Gastrocnemius medialis (tissue), 4 donors: ENCODE results near the gene DRAM1. TPM values are rescaled to one million over a fixed set of nuclear protein-coding genes. Genes with fewer than 3 reads are reported as not detected.

Source experiments
- ATAC-seq, 2 donors: fragments of 150-250 bp; one replicate each; pipeline ENCODE4 v1.9.1; 2016
- DNase-seq, 2 donors: peaks; one replicate each; pipeline ENCODE4 v3.0.0-alpha.2; 2019
- H3K27ac ChIP-seq, 4 donors: fragments of 200-600 bp; sonication (generic); 1 replicate in 1 of 4; 2 replicates in 3 of 4; pipeline ENCODE4 v1.5.1; 2016 to 2018; ENCODE audit warnings: mild to moderate bottlenecking in 2 of 4, moderate library complexity in 1 of 4
- H3K27me3 ChIP-seq, 3 donors: fragments of 200-600 bp; sonication (generic) in 2 of 3; 1 replicate in 1 of 3; 2 replicates in 2 of 3; pipeline versions ENCODE4 v1.5.1 to v1.6.0; 2016 to 2019; ENCODE audit warnings: mild to moderate bottlenecking in 1 of 3, moderate library complexity in 1 of 3
- H3K36me3 ChIP-seq, 2 donors: fragments of 200-600 bp; sonication (generic) in 1 of 2; one replicate each; pipeline ENCODE4 v1.5.1; 2017 to 2018
- H3K4me1 ChIP-seq, 2 donors: fragments of 200-600 bp; sonication (generic) in 1 of 2; one replicate each; pipeline ENCODE4 v1.5.1; 2016 to 2017; ENCODE audit warnings: mild to moderate bottlenecking in 2 of 2
- H3K4me3 ChIP-seq, 4 donors: fragments of 200-600 bp; sonication (generic) in 3 of 4; 1 replicate in 1 of 4; 2 replicates in 3 of 4; pipeline ENCODE4 v1.5.1; 2016 to 2019; ENCODE audit warnings: mild to moderate bottlenecking in 2 of 4
- H3K9me3 ChIP-seq, 3 donors: fragments of 200-600 bp; sonication (generic) in 2 of 3; 1 replicate in 1 of 3; 2 replicates in 2 of 3; pipeline ENCODE4 v1.5.1; 2016 to 2019
- CTCF ChIP-seq, 5 experiments: fragments of 450-650 bp in 3 of 5; fragments of 200-600 bp in 2 of 5; sonication (generic) in 2 of 5; IDR thresholded peaks in 4 of 5; conservative IDR thresholded peaks in 1 of 5; 1 replicate in 4 of 5; 2 replicates in 1 of 5; pipeline ENCODE4 v1.5.1; 2016 to 2019; ENCODE audit warnings: antibody characterized with exemption in 5 of 5, mild to moderate bottlenecking in 3 of 5, moderate library complexity in 3 of 5
- POLR2A ChIP-seq, 2 donors: fragments of 450-650 bp; IDR thresholded peaks; one replicate each; pipeline ENCODE4 v1.6.1; 2017; ENCODE audit warnings: antibody characterized with exemption in 2 of 2, mild to moderate bottlenecking in 2 of 2, moderate library complexity in 2 of 2
- in situ Hi-C, 4 donors: fragments of 200-750 bp; cut with MboI; loops; one replicate each; pipeline versions ENCODE4 v1.15.0 to v1.8.0; 2017; ENCODE audit warnings: low sequenced_read_pairs in 4 of 4
- intact Hi-C: fragments of 100-400 bp; cut with DNase I; formaldehyde crosslinking; loops from one replicate; pipeline ENCODE4 v1.15.1; 2023; ENCODE audit warnings: low total_unique reads
- total RNA-seq, 4 donors: library from RNA; depleted of rRNA; stranded (reverse); fragments of >200 nt; gene quantifications; one replicate each; pipeline versions ENCODE4 v1.1.0 to v1.2.3, GENCODE V29; 2016

Gene DRAM1
- total RNA-seq, 4 donors from 2014 or later, result 2.9 to 7.2 (median 4.1) TPM

GRCh38 chr12:101923045-101923718 lies 45.8 kb downstream of the DRAM1 start:
- in situ Hi-C loops, result no loop called here
- Histone ChIP-seq H3K27ac (no peak overlapping the region), H3K27me3 (no peaks in the 10 kb centered on the region), H3K4me3 (no peak overlapping the region), H3K9me3 (no peaks in the 10 kb centered on the region), H3K36me3 (no peaks in the 10 kb centered on the region), H3K4me1 (no peaks in the 10 kb centered on the region)
- ATAC-seq, result no peak
- intact Hi-C loops, result no loop called here
- TF ChIP-seq CTCF (IDR thresholded peaks at IDR 0.05 in 4 of 5, conservative IDR thresholded peaks at IDR 0.05 in 1 of 5) (no peak), POLR2A (IDR thresholded peaks at IDR 0.05) (no peak)
- no peak for DNase-seq

GRCh38 chr12:101924618-101925017 lies 47.2 kb downstream of the DRAM1 start:
- no peak for ATAC-seq
- in situ Hi-C loops, result loop anchor here (25.0 kb wide), 2 partner anchors 563 to 838 kb away; partner anchors contain the start of gene IGF1 (in 3 of the 4)
- Histone ChIP-seq H3K9me3 (no peaks in the 10 kb centered on the region), H3K27me3 (no peaks in the 10 kb centered on the region), H3K36me3 (no peaks in the 10 kb centered on the region), H3K4me3 (no peak overlapping the region), H3K4me1 (no peaks in the 10 kb centered on the region), H3K27ac (peak overlapping the region; percentile 39 to 66 (median 53))
- DNase-seq, result no peak
- intact Hi-C loops, result no loop called here
- TF ChIP-seq CTCF (IDR thresholded peaks at IDR 0.05 in 4 of 5, conservative IDR thresholded peaks at IDR 0.05 in 1 of 5) (no peak), POLR2A (IDR thresholded peaks at IDR 0.05) (no peak)

GRCh38 chr12:101925361-101925760 lies 48.0 kb downstream of the DRAM1 start:
- Histone ChIP-seq H3K27me3 (no peaks in the 10 kb centered on the region), H3K4me3 (no peak overlapping the region), H3K4me1 (no peaks in the 10 kb centered on the region), H3K9me3 (no peaks in the 10 kb centered on the region), H3K27ac (peak overlapping the region; percentile 39 to 66 (median 53)), H3K36me3 (no peaks in the 10 kb centered on the region)
- ATAC-seq (peak; percentile 80 to 91), DNase-seq (peak; percentile 43 to 77)
- intact Hi-C loops, result no loop called here
- in situ Hi-C loops, result loop anchor here (25.0 kb wide), 2 partner anchors 562 to 837 kb away; partner anchors contain the start of gene IGF1 (in 3 of the 4)
- TF ChIP-seq POLR2A (IDR thresholded peaks at IDR 0.05) (peak in 1 of 2 donors; percentile 9), CTCF (IDR thresholded peaks at IDR 0.05 in 4 of 5, conservative IDR thresholded peaks at IDR 0.05 in 1 of 5) (no peak)

GRCh38 chr12:101925935-101926334 lies 48.6 kb downstream of the DRAM1 start:
- H3K27ac ChIP-seq, result peak overlapping the region in 2 of 4 donors; percentile 23 to 33
- no peak for DNase-seq
- H3K36me3 ChIP-seq, result no peaks in the 10 kb centered on the region
- H3K4me3 ChIP-seq, result no peak overlapping the region
- no peak for ATAC-seq
- no peaks in the 10 kb centered on the region for H3K27me3 ChIP-seq
- in situ Hi-C loops, result loop anchor here (25.0 kb wide), 2 partner anchors 561 to 836 kb away; partner anchors contain the start of gene IGF1 (in 3 of the 4)
- intact Hi-C loops, result no loop called here
- no peaks in the 10 kb centered on the region for H3K4me1 ChIP-seq
- H3K9me3 ChIP-seq, result no peaks in the 10 kb centered on the region
- no peak for TF ChIP-seq POLR2A (IDR thresholded peaks at IDR 0.05)
- TF ChIP-seq CTCF (IDR thresholded peaks at IDR 0.05 in 4 of 5, conservative IDR thresholded peaks at IDR 0.05 in 1 of 5), result no peak
